ENCODE measurements around the gene SATB2.

DNA sequence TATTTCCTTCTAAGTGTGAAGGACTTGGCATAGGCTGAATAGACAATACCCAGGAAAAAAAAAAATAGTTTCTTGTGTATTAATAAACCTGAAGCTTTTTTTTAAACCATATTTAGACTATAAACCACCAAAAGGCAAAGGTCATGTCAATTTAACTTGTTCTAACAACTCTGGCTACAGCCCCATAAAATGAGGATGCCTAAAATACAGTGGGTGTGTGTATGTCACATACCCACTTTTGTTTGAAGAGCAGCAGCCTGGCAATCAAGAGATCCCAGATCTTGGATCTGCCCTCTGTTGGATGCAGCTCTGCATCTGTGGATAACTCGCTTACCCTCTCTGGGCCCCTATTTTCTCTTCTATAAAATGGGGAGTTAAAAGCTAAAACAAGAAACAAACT is 65.4 kb downstream of the SATB2 start:
- TF ChIP-seq, protein P1, sequence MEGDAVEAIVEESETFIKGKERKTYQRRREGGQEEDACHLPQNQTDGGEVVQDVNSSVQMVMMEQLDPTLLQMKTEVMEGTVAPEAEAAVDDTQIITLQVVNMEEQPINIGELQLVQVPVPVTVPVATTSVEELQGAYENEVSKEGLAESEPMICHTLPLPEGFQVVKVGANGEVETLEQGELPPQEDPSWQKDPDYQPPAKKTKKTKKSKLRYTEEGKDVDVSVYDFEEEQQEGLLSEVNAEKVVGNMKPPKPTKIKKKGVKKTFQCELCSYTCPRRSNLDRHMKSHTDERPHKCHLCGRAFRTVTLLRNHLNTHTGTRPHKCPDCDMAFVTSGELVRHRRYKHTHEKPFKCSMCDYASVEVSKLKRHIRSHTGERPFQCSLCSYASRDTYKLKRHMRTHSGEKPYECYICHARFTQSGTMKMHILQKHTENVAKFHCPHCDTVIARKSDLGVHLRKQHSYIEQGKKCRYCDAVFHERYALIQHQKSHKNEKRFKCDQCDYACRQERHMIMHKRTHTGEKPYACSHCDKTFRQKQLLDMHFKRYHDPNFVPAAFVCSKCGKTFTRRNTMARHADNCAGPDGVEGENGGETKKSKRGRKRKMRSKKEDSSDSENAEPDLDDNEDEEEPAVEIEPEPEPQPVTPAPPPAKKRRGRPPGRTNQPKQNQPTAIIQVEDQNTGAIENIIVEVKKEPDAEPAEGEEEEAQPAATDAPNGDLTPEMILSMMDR (conservative IDR thresholded peaks at IDR 0.05), result no peak
- no peak for TF ChIP-seq ZFX (IDR thresholded peaks at IDR 0.05)

All from C4-2B (cell line).